HCT116 (cell line): ENCODE data around the gene TRAIP. TPM values are rescaled to one million over a fixed set of nuclear protein-coding genes. Genes with fewer than 3 reads are reported as not detected.

Experiments used
- ATAC-seq: fragments of 200-7000 bp; cut with Tn5 transposase; 2 replicates; pipeline ENCODE4 v1.9.1; 2020; ENCODE audit warnings: mild to moderate bottlenecking, moderate library complexity
- BruUV-seq: library from RNA; stranded (reverse); fragments of 400-500 nt; replicated peaks from 2 replicates; lab custom pipeline; 2021; lab: Mats Ljungman, UMichigan
- CTCF ChIA-PET: fragments of 300-600 bp; sonication (Branson Sonifier 250); formaldehyde crosslinking; loops from one replicate; lab custom pipeline; 2021; ENCODE audit warnings: antibody characterized with exemption; lab: Charles Lee
- POLR2A ChIA-PET: fragments of 300-600, 350-600 bp; sonication (Branson Sonifier 250); formaldehyde crosslinking; loops from one replicate; lab custom pipeline; 2021; ENCODE audit warnings: antibody characterized with exemption; lab: Charles Lee
- RAD21 ChIA-PET, 2 experiments: fragments of 300-600 bp; sonication (Branson Sonifier 250); formaldehyde crosslinking; loops; one replicate each; lab custom pipeline; 2023; ENCODE audit warnings: low total read pairs in 2 of 2; ENCODE audit not compliant: uncharacterized antibody in 2 of 2, unreplicated experiment in 2 of 2, low non-redundant PET in 1 of 2; lab: Charles Lee
- DNase-seq: peaks from one replicate; pipeline ENCODE4 v3.0.0-alpha.2; 2010; ENCODE audit warnings: low read depth, low spot score
- H2AFZ ChIP-seq: fragments of 200-600 bp; shearing (Covaris generic), sonication (generic); 2 replicates; pipeline ENCODE4 v1.6.1; 2017; ENCODE audit warnings: low read depth, mixed run types, mixed read lengths, antibody characterized with exemption, low read length; ENCODE audit not compliant: poor library complexity, severe bottlenecking
- H3K27ac ChIP-seq: 2 replicates; pipeline ENCODE4 v1.5.1; 2012; ENCODE audit warnings: low read depth, low read length
- H3K27me3 ChIP-seq: fragments of 200-600 bp; sonication (generic); 2 replicates; pipeline ENCODE4 v1.6.1; 2016; ENCODE audit warnings: mixed run types, low read length, mixed read lengths; ENCODE audit not compliant: insufficient read depth
- H3K36me3 ChIP-seq, 2 experiments: fragments of 200-500 bp in 1 of 2; fragments of 200-600 bp in 1 of 2; sonication (Bioruptor generic) in 1 of 2; sonication (generic) in 1 of 2; 2 replicates each; pipeline versions ENCODE4 v1.5.1 to v1.6.1; 2014 to 2016; ENCODE audit warnings: low read length in 2 of 2, inconsistent platforms in 1 of 2, mixed read lengths in 1 of 2, mixed run types in 1 of 2; ENCODE audit not compliant: insufficient read depth in 2 of 2, control insufficient read depth in 1 of 2
- H3K4me1 ChIP-seq, 2 experiments: fragments of 200-600 bp in 1 of 2; sonication (generic) in 1 of 2; 2 replicates each; pipeline versions ENCODE4 v1.5.1 to v1.6.1; 2012 to 2017; ENCODE audit warnings: low read length in 2 of 2, inconsistent platforms in 1 of 2, mild to moderate bottlenecking in 1 of 2, mixed read lengths in 1 of 2, mixed run types in 1 of 2, moderate library complexity in 1 of 2; ENCODE audit not compliant: insufficient read depth in 2 of 2, control insufficient read depth in 1 of 2
- H3K4me2 ChIP-seq: fragments of 200-600 bp; sonication (generic); 2 replicates; pipeline ENCODE4 v1.6.1; 2017; ENCODE audit warnings: mixed run types, low read length, mixed read lengths
- H3K4me3 ChIP-seq, 2 experiments: fragments of 200-600 bp in 1 of 2; sonication (generic) in 1 of 2; replicated peaks in 1 of 2; 2 replicates each; pipeline ENCODE4 v1.5.1; 2011 to 2016; ENCODE audit warnings: low read length in 2 of 2, control low read depth in 1 of 2, low read depth in 1 of 2, mild to moderate bottlenecking in 1 of 2, mixed read lengths in 1 of 2, mixed run types in 1 of 2
- H3K79me2 ChIP-seq: fragments of 200-600 bp; sonication (generic); 2 replicates; pipeline ENCODE4 v1.6.1; 2017; ENCODE audit warnings: mild to moderate bottlenecking, mixed run types, low read length, moderate library complexity, mixed read lengths; ENCODE audit not compliant: insufficient read depth
- H3K9ac ChIP-seq: fragments of 200-600 bp; sonication (generic); 2 replicates; pipeline ENCODE4 v1.6.1; 2016; ENCODE audit warnings: low read length, mixed read lengths
- H3K9me2 ChIP-seq: fragments of 200-600 bp; sonication (generic), shearing (Covaris generic); 2 replicates; pipeline ENCODE4 v1.6.1; 2017; ENCODE audit warnings: mixed run types, mild to moderate bottlenecking, moderate library complexity; ENCODE audit not compliant: insufficient read depth
- H3K9me3 ChIP-seq, 2 experiments: fragments of 200-500 bp in 1 of 2; fragments of 200-600 bp in 1 of 2; sonication (Bioruptor generic) in 1 of 2; sonication (generic) in 1 of 2; 2 replicates each; pipeline ENCODE4 v1.6.1; 2014 to 2017; ENCODE audit warnings: low read length in 2 of 2, mixed read lengths in 2 of 2, inconsistent platforms in 1 of 2, low read depth in 1 of 2, mild to moderate bottlenecking in 1 of 2, mixed run types in 1 of 2, moderate library complexity in 1 of 2; ENCODE audit not compliant: control insufficient read depth in 1 of 2, insufficient read depth in 1 of 2
- H4K20me1 ChIP-seq: fragments of 200-600 bp; sonication (generic), shearing (Covaris generic); 2 replicates; pipeline ENCODE4 v1.6.1; 2017; ENCODE audit warnings: mixed run types, mild to moderate bottlenecking, moderate library complexity; ENCODE audit not compliant: insufficient read depth
- CEBPB ChIP-seq: IDR thresholded peaks from 2 replicates; pipeline ENCODE4 v1.6.1; 2012; ENCODE audit warnings: low read depth
- EZH2phosphoT487 ChIP-seq: fragments of 200-600 bp; IDR thresholded peaks from 2 replicates; pipeline ENCODE4 v1.6.1; 2018; ENCODE audit warnings: antibody characterized with exemption, borderline replicate concordance
- FOSL1 ChIP-seq: IDR thresholded peaks from 2 replicates; pipeline ENCODE4 v1.6.1; 2012; ENCODE audit warnings: low read depth
- JUND ChIP-seq: IDR thresholded peaks from 2 replicates; pipeline ENCODE4 v1.6.1; 2012
- POLR2A ChIP-seq: IDR thresholded peaks from 2 replicates; pipeline ENCODE4 v1.7.0; 2011; ENCODE audit warnings: borderline replicate concordance; ENCODE audit not compliant: insufficient read depth, insufficient read length; ENCODE audit errors: extremely low read depth
- POLR2AphosphoS5 ChIP-seq: IDR thresholded peaks from 2 replicates; pipeline ENCODE4 v1.6.1; 2011; ENCODE audit warnings: mild to moderate bottlenecking, low read depth, low read length, moderate library complexity
- RAD21 ChIP-seq: IDR thresholded peaks from 2 replicates; pipeline ENCODE4 v1.6.1; 2012; ENCODE audit warnings: low read depth, mild to moderate bottlenecking
- SIN3A ChIP-seq: IDR thresholded peaks from 2 replicates; pipeline ENCODE4 v1.6.1; 2012; ENCODE audit warnings: low read depth
- ZFX ChIP-seq: fragments of 450-650 bp; IDR thresholded peaks from 2 replicates; pipeline ENCODE4 v1.6.1; 2017
- intact Hi-C: fragments of 100-400 bp; cut with micrococcal nuclease; formaldehyde crosslinking; loops from 2 replicates; pipeline ENCODE4 v1.10.0; 2022
- total RNA-seq: library from RNA; stranded (reverse); gene quantifications from one replicate; pipeline ENCODE4 v1.2.1, GENCODE V29; 2021; ENCODE audit not compliant: unreplicated experiment
- TF ChIP-seq, protein P1 (sequence below): IDR thresholded peaks from 2 replicates; pipeline ENCODE4 v1.6.1; 2011; ENCODE audit warnings: mild to moderate bottlenecking, low read length, moderate library complexity; ENCODE audit not compliant: insufficient replicate concordance; ENCODE audit errors: extremely low read depth
- TF ChIP-seq, protein P2 (sequence below): IDR thresholded peaks from 2 replicates; pipeline ENCODE4 v1.6.1; 2012
- TF ChIP-seq, protein P3 (sequence below), 3 experiments: fragments of 200-600 bp in 1 of 3; sonication (generic) in 1 of 3; IDR thresholded peaks in 2 of 3; conservative IDR thresholded peaks in 1 of 3; 2 replicates each; pipeline ENCODE4 v1.5.1; 2012 to 2017; ENCODE audit warnings: low read depth in 2 of 3, low read length in 2 of 3, antibody characterized with exemption in 1 of 3, borderline replicate concordance in 1 of 3, control low read depth in 1 of 3, mild to moderate bottlenecking in 1 of 3, mixed read lengths in 1 of 3, mixed run types in 1 of 3, moderate library complexity in 1 of 3; ENCODE audit not compliant: insufficient read depth in 1 of 3

Gene TRAIP
- total RNA-seq, 1 experiment from 2014 or later = 25.5 TPM

DNA sequence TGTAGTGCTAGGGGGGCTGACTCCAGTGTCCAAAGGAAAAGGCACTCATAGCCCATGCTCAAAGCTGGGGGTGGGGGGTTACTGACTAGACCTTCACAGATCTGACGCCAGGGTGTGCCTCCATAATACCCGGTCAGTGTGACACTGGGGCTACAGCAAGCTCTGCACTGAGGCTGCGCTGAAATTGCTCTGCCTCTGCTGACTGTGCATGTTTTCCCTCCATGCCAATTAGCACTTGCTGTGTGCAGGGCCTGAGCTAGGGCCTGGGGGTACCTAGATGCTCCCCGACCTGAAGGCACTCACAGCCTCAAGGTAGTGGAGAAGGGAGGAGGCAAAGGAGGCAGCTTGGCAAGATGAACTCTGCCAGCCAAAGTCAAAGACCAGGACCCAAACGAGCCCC is 8.1 kb upstream of the TRAIP start:
- POLR2A ChIA-PET = no interaction called here
- H3K36me3 ChIP-seq = no peaks in the 10 kb centered on the region
- CTCF ChIA-PET = no interaction called here

More for the DNA sequence above, 8.1 kb upstream of the TRAIP start:
- Histone ChIP-seq H3K27me3 (peaks cover 20% of the 10 kb centered on the region; the same call in 1 of the 2 replicates), H3K9me2 (no peaks in the 10 kb centered on the region), H3K4me2 (no peak overlapping the region), H3K9ac (no peak overlapping the region), H3K4me1 (0 out of 4 replicates have a peak, but pooled peaks cover 0 to 6% of the 10 kb centered on the region in 2 experiments), H3K27ac (no peak overlapping the region), H3K9me3 (no peaks in the 10 kb centered on the region), H3K4me3 (no peak overlapping the region), H3K79me2 (no peaks in the 10 kb centered on the region), H2AFZ (no peak overlapping the region), H4K20me1 (no peaks in the 10 kb centered on the region)
- BruUV-seq = no TSS peak
- RAD21 ChIA-PET = no interaction called here
- ATAC-seq (no peak), DNase-seq (no peak)
- TF ChIP-seq, protein P1, sequence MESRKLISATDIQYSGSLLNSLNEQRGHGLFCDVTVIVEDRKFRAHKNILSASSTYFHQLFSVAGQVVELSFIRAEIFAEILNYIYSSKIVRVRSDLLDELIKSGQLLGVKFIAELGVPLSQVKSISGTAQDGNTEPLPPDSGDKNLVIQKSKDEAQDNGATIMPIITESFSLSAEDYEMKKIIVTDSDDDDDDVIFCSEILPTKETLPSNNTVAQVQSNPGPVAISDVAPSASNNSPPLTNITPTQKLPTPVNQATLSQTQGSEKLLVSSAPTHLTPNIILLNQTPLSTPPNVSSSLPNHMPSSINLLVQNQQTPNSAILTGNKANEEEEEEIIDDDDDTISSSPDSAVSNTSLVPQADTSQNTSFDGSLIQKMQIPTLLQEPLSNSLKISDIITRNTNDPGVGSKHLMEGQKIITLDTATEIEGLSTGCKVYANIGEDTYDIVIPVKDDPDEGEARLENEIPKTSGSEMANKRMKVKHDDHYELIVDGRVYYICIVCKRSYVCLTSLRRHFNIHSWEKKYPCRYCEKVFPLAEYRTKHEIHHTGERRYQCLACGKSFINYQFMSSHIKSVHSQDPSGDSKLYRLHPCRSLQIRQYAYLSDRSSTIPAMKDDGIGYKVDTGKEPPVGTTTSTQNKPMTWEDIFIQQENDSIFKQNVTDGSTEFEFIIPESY = no peak
- no peak for TF ChIP-seq CEBPB
- no peak for TF ChIP-seq JUND
- no peak for TF ChIP-seq RAD21
- no peak for TF ChIP-seq SIN3A
- TF ChIP-seq FOSL1 = no peak
- TF ChIP-seq POLR2A = no peak
- no peak for TF ChIP-seq EZH2phosphoT487
- no peak for TF ChIP-seq ZFX
- TF ChIP-seq, protein P2, sequence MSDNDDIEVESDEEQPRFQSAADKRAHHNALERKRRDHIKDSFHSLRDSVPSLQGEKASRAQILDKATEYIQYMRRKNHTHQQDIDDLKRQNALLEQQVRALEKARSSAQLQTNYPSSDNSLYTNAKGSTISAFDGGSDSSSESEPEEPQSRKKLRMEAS = no peak
- TF ChIP-seq, protein P3, sequence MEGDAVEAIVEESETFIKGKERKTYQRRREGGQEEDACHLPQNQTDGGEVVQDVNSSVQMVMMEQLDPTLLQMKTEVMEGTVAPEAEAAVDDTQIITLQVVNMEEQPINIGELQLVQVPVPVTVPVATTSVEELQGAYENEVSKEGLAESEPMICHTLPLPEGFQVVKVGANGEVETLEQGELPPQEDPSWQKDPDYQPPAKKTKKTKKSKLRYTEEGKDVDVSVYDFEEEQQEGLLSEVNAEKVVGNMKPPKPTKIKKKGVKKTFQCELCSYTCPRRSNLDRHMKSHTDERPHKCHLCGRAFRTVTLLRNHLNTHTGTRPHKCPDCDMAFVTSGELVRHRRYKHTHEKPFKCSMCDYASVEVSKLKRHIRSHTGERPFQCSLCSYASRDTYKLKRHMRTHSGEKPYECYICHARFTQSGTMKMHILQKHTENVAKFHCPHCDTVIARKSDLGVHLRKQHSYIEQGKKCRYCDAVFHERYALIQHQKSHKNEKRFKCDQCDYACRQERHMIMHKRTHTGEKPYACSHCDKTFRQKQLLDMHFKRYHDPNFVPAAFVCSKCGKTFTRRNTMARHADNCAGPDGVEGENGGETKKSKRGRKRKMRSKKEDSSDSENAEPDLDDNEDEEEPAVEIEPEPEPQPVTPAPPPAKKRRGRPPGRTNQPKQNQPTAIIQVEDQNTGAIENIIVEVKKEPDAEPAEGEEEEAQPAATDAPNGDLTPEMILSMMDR (IDR thresholded peaks at IDR 0.05 in 2 of 3, conservative IDR thresholded peaks at IDR 0.05 in 1 of 3; ENCODE audit: borderline replicate concordance in 1 of 3, insufficient read depth in 1 of 3, low read depth in 2 of 3, low read length in 2 of 3) = no peak
- TF ChIP-seq POLR2AphosphoS5 = no peak
- intact Hi-C loops = no loop called here
